Lung (tissue), 12 donors: ENCODE results near the gene RASSF7. TPM values are rescaled to one million over a fixed set of nuclear protein-coding genes. Genes with fewer than 3 reads are reported as not detected.

ENCODE experiments used
- ATAC-seq: fragments of 200-7000 bp; cut with Tn5 transposase; one replicate; pipeline ENCODE4 v1.9.1; 2020; ENCODE audit warnings: moderate number of reproducible peaks; ENCODE audit not compliant: insufficient read depth, low FRiP score
- DNase-seq, 3 donors: peaks; one replicate each; pipeline ENCODE4 v3.0.0-alpha.2; 2013 to 2017
- H3K27ac ChIP-seq, 2 donors: one replicate each; pipeline ENCODE4 v1.5.1; 2013; ENCODE audit warnings: mild to moderate bottlenecking in 2 of 2, moderate library complexity in 2 of 2, control low read depth in 1 of 2, inconsistent platforms in 1 of 2, low read depth in 1 of 2, low read length in 1 of 2
- H3K27me3 ChIP-seq, 3 donors: one replicate each; pipeline ENCODE4 v1.5.1; 2013; ENCODE audit warnings: low read length in 2 of 3; ENCODE audit not compliant: control insufficient read depth in 3 of 3, insufficient read depth in 3 of 3
- H3K36me3 ChIP-seq, 4 donors: one replicate each; pipeline ENCODE4 v1.5.1; 2013; ENCODE audit warnings: low read length in 4 of 4, mild to moderate bottlenecking in 1 of 4, moderate library complexity in 1 of 4; ENCODE audit not compliant: control insufficient read depth in 4 of 4, insufficient read depth in 4 of 4
- H3K4me1 ChIP-seq, 5 donors: one replicate each; pipeline ENCODE4 v1.5.1; 2013; ENCODE audit warnings: low read length in 5 of 5, mild to moderate bottlenecking in 2 of 5, moderate library complexity in 1 of 5; ENCODE audit not compliant: control insufficient read depth in 5 of 5, insufficient read depth in 5 of 5
- H3K4me3 ChIP-seq: one replicate; pipeline ENCODE4 v1.5.1; 2013; ENCODE audit warnings: mild to moderate bottlenecking, control low read depth, moderate library complexity
- H3K9ac ChIP-seq, 2 donors: one replicate each; pipeline ENCODE4 v1.5.1; 2013; ENCODE audit warnings: low read length in 2 of 2, control low read depth in 1 of 2; ENCODE audit not compliant: insufficient read depth in 1 of 2
- H3K9me3 ChIP-seq, 4 donors: one replicate each; pipeline ENCODE4 v1.5.1; 2013; ENCODE audit warnings: low read length in 3 of 4, mild to moderate bottlenecking in 1 of 4, moderate library complexity in 1 of 4; ENCODE audit not compliant: control insufficient read depth in 4 of 4, insufficient read depth in 3 of 4
- WGBS, 2 donors: extraction: QIAGEN DNeasy Blood & Tissue Kit; methylation state at CpG; one replicate each; pipeline ENCODE4 v1.1.7; 2013; 5-methylcytosine and 5-hydroxymethylcytosine counted together
- polyA plus RNA-seq, 2 donors: library from polyadenylated mRNA; stranded (reverse); fragments of 200-250 nt; gene quantifications; one replicate each; pipeline ENCODE4 v1.2.1, GENCODE V29; 2013
- total RNA-seq, 2 donors: library from RNA; depleted of rRNA in 1 of 2; stranded (reverse); fragments of >200 nt in 1 of 2; gene quantifications; one replicate each; pipeline ENCODE4 v1.2.1, GENCODE V29; 2014 to 2021
- TF ChIP-seq, protein P1 (sequence below): IDR thresholded peaks from 2 replicates; pipeline ENCODE4 v1.5.1; 2012; ENCODE audit warnings: mild to moderate bottlenecking; ENCODE audit errors: control extremely low read depth, extremely low read depth
- donor health status: control.
- donor health status: control.
- donor health status: Bipolar disorder and iron deficiency.
- donor health status: healthy.
- donor health status: DM: yes; HTN: yes; CAD: no.

The RASSF7 gene
- total and polyA plus RNA-seq, 4 donors: 47.9 to 153 (median 66.4) TPM

DNA sequence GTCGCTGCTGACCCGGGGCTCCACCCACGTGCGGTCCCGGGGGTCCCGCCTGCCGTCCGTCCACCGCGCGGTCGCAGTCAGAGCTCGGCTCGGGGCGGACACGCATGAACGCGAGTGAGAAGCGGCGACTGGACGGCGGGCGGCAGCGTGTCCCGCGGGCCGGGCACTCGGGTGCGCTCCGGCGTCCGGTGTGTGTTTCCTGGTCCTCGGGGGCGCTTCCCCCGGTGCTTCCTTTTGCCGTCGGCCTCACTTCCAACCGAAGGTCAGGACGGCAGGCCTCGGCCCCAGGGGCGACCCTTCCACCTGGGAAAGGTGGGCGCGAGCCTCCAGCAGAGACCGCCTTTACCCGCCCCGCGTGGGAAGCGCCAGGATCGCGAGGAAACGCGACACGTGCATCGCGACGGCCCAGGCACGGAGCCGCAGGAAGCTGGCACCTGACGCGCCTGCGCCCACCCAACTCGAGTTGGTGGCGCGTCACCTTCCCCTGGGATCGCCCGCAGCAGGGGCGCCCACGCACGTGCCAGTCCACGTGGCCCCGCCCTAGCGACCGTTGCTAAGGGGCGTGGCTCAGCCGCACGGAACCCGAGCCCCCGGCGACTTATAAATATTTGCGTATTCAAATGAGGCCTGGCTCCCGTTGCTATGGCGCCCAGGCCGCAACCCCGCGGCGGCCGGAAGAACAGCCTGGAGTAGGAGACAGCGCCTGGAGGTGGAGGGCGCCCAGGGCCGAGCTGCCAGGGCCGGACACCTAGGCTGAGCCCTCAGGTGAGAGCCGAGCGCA lies 23.7 kb upstream of the RASSF7 start, which contains the start of gene LRRC56:
TSS of gene LRRC56 (plus strand) at position 687 of the 781 bp plus-strand sequence. CDS start 3,158 bp downstream, outside the sequence.
- H3K9ac ChIP-seq: no peak within 1 kb of the TSS
- TF ChIP-seq, protein P1, sequence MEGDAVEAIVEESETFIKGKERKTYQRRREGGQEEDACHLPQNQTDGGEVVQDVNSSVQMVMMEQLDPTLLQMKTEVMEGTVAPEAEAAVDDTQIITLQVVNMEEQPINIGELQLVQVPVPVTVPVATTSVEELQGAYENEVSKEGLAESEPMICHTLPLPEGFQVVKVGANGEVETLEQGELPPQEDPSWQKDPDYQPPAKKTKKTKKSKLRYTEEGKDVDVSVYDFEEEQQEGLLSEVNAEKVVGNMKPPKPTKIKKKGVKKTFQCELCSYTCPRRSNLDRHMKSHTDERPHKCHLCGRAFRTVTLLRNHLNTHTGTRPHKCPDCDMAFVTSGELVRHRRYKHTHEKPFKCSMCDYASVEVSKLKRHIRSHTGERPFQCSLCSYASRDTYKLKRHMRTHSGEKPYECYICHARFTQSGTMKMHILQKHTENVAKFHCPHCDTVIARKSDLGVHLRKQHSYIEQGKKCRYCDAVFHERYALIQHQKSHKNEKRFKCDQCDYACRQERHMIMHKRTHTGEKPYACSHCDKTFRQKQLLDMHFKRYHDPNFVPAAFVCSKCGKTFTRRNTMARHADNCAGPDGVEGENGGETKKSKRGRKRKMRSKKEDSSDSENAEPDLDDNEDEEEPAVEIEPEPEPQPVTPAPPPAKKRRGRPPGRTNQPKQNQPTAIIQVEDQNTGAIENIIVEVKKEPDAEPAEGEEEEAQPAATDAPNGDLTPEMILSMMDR: no peak
- H3K9me3 ChIP-seq: peaks cover 0 to 2% (median 0%) of the 10 kb centered on the region in 4 donors
- H3K27ac ChIP-seq: peak within 1 kb of the TSS in 1 of 2 donors; percentile 82
- WGBS, 2 donors: 1 to 2% methylated on average over 91 to 93 of the region's 93 CpGs
- ATAC-seq (peak; percentile 58), DNase-seq (peak; percentile 80 to 87 (median 82))
- peaks cover 0 to 16% (median 3%) of the 10 kb centered on the region in 4 donors for H3K36me3 ChIP-seq
- peaks cover 0 to 23% (median 6%) of the 10 kb centered on the region in 5 donors for H3K4me1 ChIP-seq
- H3K4me3 ChIP-seq: peak within 1 kb of the TSS; percentile 30
- H3K27me3 ChIP-seq: peaks cover 0 to 11% (median 10%) of the 10 kb centered on the region in 3 donors

DNA sequence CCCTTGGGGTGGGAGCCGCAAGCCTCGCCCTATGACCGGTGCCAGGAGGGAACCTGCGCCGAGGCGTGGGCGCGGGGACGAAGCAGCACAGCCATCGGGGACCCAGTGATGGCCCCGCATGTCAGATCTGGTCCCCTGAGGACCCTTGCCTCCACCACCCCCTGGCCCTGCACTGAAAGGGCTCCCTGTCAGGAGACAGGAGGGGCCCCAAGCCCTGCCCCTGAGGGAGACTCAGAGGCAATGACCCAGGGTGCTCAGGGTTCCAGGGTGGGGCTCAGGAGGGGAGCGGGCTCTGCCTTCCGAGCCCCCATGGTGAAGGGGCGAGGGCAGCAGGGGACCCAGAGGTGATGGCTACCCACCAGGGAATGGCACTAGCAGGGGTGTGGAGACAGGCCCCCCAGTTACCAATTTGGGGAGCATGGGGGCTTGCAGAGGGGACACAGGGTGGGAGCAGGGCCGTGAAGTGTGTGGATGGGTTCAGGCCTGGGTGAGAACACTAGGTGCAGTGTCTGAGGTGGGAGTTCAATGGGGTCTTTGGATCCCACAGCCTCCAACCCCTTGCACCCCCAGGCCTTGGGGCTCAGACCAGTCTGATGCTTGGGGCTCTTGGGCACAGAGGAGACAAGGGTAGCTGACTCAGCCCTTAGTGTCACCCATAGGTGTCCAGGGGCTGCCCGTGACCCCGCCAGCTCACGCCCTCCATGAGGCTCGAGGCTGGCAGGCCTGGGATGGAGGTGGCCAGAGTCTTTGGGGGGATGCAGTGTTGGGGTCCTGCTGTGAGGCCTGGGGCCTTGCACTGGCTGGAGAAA lies 22.9 kb upstream of the RASSF7 start:
- H3K9me3 ChIP-seq: peaks cover 0 to 2% (median 0%) of the 10 kb centered on the region in 4 donors
- H3K4me3 ChIP-seq: no peak overlapping the region
- ATAC-seq: no peak
- H3K4me1 ChIP-seq: peaks cover 0 to 23% (median 6%) of the 10 kb centered on the region in 5 donors
- peak overlapping the region in 1 of 2 donors; percentile 82 for H3K27ac ChIP-seq
- no peak overlapping the region for H3K9ac ChIP-seq
- DNase-seq: no peak
- 42 to 45% methylated on average over 19 of the region's 19 CpGs for WGBS, 2 donors
- H3K36me3 ChIP-seq: peaks cover 0 to 9% (median 3%) of the 10 kb centered on the region in 4 donors
- TF ChIP-seq, protein P1: no peak
- peaks cover 0 to 11% (median 10%) of the 10 kb centered on the region in 3 donors for H3K27me3 ChIP-seq

DNA sequence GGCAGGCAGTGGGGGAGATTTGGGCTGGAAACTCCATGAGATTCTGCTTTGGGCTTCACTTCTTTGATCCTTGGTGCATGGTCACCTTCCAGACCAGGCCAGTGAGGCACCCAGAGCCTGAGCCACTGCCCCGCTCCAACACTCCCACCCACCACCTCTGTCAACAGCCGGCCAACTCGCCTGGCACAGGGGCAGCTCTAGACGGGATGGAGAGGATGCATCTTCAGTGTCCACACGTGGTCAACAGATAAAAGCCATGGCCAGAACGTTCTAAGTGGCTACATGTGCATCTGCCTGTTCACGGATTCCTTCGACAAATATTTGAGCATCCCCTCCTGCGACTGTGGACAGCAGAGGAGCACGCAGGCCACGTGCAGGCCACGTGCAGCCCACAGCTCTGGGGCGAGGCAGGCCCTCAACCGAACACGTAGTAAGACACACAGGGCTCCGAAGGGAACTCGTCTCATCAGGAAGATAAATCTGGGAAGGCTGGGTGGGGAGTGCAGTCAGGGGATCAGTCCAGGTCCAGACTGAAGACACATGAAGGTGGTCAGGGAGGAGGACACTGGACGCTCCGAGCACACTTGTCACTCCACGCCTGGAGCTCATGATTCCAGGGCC lies 22.2 kb upstream of the RASSF7 start:
- WGBS, 2 donors: 92 to 94% methylated on average over 20 of the region's 20 CpGs
- ATAC-seq (no peak), DNase-seq (peak in 1 of 3 donors; percentile 10)
- H3K27me3 ChIP-seq: peaks cover 0 to 11% (median 10%) of the 10 kb centered on the region in 3 donors
- peaks cover 0 to 23% (median 6%) of the 10 kb centered on the region in 5 donors for H3K4me1 ChIP-seq
- no peak overlapping the region for H3K4me3 ChIP-seq
- H3K9me3 ChIP-seq: peaks cover 0 to 2% (median 0%) of the 10 kb centered on the region in 4 donors
- H3K9ac ChIP-seq: no peak overlapping the region
- H3K36me3 ChIP-seq: peaks cover 0 to 2% (median 1%) of the 10 kb centered on the region in 4 donors
- TF ChIP-seq, protein P1: no peak
- no peak overlapping the region for H3K27ac ChIP-seq
